SK-N-MC (cell line): Measurements from ENCODE around the gene TCERG1L.
"Not testable (repeated sequence)": the region's sequence is repeated elsewhere in the genome, so short reads cannot be mapped to it uniquely, and the experiment has no call there.

Experiments used
- EZH2 ChIP-seq: fragments of 200-600 bp; sonication (generic); IDR thresholded peaks from one replicate; pipeline ENCODE4 v1.6.1; 2017; ENCODE audit warnings: antibody characterized with exemption
- POLR2AphosphoS5 ChIP-seq: IDR thresholded peaks from 2 replicates; pipeline ENCODE4 v1.6.1; 2012; ENCODE audit warnings: mild to moderate bottlenecking, low read depth, low read length, borderline replicate concordance

- not testable (repeated sequence) for TF ChIP-seq POLR2AphosphoS5, EZH2
Observed at GRCh38 chr10:131152456-131152855, 159.1 kb downstream of the TCERG1L start.
